Activated CD4-positive, alpha-beta T cell treated with anti-CD3 and anti-CD28 coated beads, Interleukin-2, amount 10 ng/mL, durations not matched to agents 7 days and 5 days (primary cell): Measurements from ENCODE around the gene FTO. TPM values are rescaled to one million over a fixed set of nuclear protein-coding genes. Genes with fewer than 3 reads are reported as not detected.

Experiments used
- CTCF ChIA-PET: fragments of 350-600 bp; sonication (Branson Sonifier 250); formaldehyde crosslinking; loops from one replicate; lab custom pipeline; 2021; ENCODE audit warnings: antibody characterized with exemption; lab: Charles Lee
- POLR2A ChIA-PET: fragments of 350-600 bp; sonication (Branson Sonifier 250); formaldehyde crosslinking; loops from one replicate; lab custom pipeline; 2021; ENCODE audit warnings: antibody characterized with exemption; lab: Charles Lee
- DNase-seq: peaks from one replicate; pipeline ENCODE4 v3.0.0-alpha.2; 2020
- H3K27ac Mint-ChIP-seq: one replicate; pipeline ENCODE4 v1.8.0; 2021; ENCODE audit warnings: mild to moderate bottlenecking, moderate library complexity, mixed read lengths
- H3K27me3 Mint-ChIP-seq: one replicate; pipeline ENCODE4 v1.8.0; 2021; ENCODE audit warnings: mixed read lengths
- H3K36me3 Mint-ChIP-seq: one replicate; pipeline ENCODE4 v1.8.0; 2021; ENCODE audit warnings: low read depth, mixed read lengths
- H3K4me1 Mint-ChIP-seq: one replicate; pipeline ENCODE4 v1.8.0; 2021; ENCODE audit warnings: mixed read lengths
- H3K4me3 Mint-ChIP-seq: one replicate; pipeline ENCODE4 v1.8.0; 2021; ENCODE audit warnings: mild to moderate bottlenecking, moderate library complexity, mixed read lengths
- H3K9me3 Mint-ChIP-seq: one replicate; pipeline ENCODE4 v1.8.0; 2021; ENCODE audit warnings: mixed read lengths
- total RNA-seq, 2 experiments: library from RNA; stranded (reverse); gene quantifications; one replicate each; pipeline ENCODE4 v1.2.3, GENCODE V29; 2021

FTO gene
- total RNA-seq, 2 experiments from 2014 or later, result 44.2 to 44.3 TPM

DNA sequence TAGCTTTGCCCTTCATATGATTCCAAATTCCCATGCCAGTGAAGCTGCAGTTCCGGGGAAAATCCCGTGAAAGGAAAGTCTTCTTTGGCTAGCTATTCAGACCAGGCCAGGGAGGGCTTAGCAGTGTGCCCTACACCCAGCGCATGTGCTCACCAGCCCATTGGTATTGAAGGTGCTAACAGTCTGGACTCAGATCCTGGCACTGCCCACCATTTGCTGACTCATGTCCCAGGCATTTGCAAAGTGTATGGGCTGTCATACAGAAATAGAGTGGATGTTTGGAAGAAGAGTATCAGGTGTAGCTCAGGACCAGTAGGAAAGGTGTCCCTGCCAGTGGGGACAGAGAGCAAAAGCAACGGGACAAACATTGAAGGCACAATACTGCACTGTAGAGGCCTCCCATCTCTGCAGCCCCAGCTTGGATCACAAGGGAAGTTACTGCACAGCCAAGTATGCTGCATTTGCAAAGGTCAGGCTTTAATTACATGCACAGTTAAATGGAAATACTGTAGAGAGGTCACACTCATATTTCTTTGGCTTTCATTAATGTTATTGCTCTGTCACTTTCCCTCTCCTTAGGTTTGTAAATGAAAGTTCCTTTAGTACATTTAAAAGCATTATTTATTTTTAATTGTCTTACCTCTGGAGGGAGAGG, 362.6 kb downstream of the FTO start:
- H3K27ac Mint-ChIP-seq, result no peak overlapping the region
- H3K27me3 Mint-ChIP-seq, result no peaks in the 10 kb centered on the region

GRCh38 chr16:54067322-54068065, 363.5 kb downstream of the FTO start:
- H3K27ac Mint-ChIP-seq, result no peak overlapping the region
- CTCF ChIA-PET, result interaction anchor here (0.7 kb wide), 1 partner anchor 56 kb away, joined by 3 read pairs; no protein-coding TSS in a partner anchor

More for the DNA sequence above, 362.6 kb downstream of the FTO start:
- no peaks in the 10 kb centered on the region for H3K4me1 Mint-ChIP-seq
- H3K4me3 Mint-ChIP-seq, result no peak overlapping the region
- H3K36me3 Mint-ChIP-seq, result no peaks in the 10 kb centered on the region
- no peak for DNase-seq
- POLR2A ChIA-PET, result no interaction called here
- H3K9me3 Mint-ChIP-seq, result no peaks in the 10 kb centered on the region
- CTCF ChIA-PET, result no interaction called here

DNA sequence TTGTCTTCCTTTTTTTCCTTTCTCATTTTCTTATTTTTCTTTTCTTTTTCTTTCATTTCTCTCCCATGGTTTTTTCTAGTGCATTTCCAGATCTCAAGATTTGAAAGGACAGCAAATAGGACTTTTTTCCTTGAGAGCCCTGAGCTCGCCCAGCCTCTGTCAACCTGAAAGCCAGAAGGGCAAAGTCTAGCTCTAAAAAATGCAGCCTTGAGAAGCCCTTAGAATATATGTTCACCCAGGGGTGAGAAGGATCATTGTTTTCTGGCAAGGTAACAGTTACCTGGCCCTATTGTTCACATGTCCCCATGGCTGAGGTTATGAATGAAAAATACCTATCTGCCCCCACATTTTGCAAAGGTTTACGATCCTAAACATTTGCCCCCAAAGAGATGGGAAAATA, 364.3 kb downstream of the FTO start:
- no peak for DNase-seq
- no peaks in the 10 kb centered on the region for H3K9me3 Mint-ChIP-seq
- POLR2A ChIA-PET, result no interaction called here
- no peak overlapping the region for H3K27ac Mint-ChIP-seq
- no peaks in the 10 kb centered on the region for H3K36me3 Mint-ChIP-seq
- no peaks in the 10 kb centered on the region for H3K4me1 Mint-ChIP-seq
- no peaks in the 10 kb centered on the region for H3K27me3 Mint-ChIP-seq
- H3K4me3 Mint-ChIP-seq, result no peak overlapping the region
- CTCF ChIA-PET, result interaction anchor here (0.7 kb wide), 1 partner anchor 171 kb away, joined by 3 read pairs; no protein-coding TSS in a partner anchor

More at GRCh38 chr16:54067322-54068065, 363.5 kb downstream of the FTO start:
- H3K27me3 Mint-ChIP-seq, result no peaks in the 10 kb centered on the region
- POLR2A ChIA-PET, result no interaction called here
- no peaks in the 10 kb centered on the region for H3K9me3 Mint-ChIP-seq
- DNase-seq, result no peak
- H3K4me1 Mint-ChIP-seq, result no peaks in the 10 kb centered on the region
- H3K4me3 Mint-ChIP-seq, result no peak overlapping the region
- H3K36me3 Mint-ChIP-seq, result no peaks in the 10 kb centered on the region

DNA sequence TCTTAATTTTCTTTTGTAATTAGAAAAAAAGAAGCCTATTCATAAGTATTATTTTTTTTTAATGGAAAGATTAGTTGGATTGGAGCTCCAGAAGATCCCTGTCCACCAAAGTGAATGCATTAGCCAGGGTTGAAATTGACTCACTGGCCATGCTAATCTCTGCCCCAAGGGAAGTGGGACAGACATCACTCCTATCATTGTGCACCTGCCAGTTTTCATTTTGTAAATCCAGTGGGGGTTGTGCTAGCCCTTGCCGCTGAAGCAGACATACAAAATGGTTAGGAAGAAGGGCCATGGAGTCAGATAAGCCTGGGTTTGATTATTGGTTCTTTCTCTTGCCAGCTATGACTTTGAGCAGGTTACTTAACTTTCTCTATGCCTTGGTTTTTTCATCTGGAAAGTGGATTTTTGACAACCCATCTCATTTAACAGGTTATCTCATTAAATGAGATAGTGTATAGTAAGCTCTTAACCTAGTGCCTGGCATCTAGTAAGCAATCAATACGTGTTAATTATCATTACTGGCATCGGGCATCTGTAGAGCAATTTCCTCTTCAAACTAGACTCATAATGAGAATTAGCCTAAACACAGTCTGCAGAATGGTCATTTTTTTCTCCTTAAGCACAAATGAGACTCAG, 365.8 kb downstream of the FTO start:
- no peak overlapping the region for H3K4me3 Mint-ChIP-seq
- H3K36me3 Mint-ChIP-seq, result no peaks in the 10 kb centered on the region
- no peaks in the 10 kb centered on the region for H3K9me3 Mint-ChIP-seq
- H3K27me3 Mint-ChIP-seq, result no peaks in the 10 kb centered on the region
- POLR2A ChIA-PET, result no interaction called here
- CTCF ChIA-PET, result no interaction called here
- no peak overlapping the region for H3K27ac Mint-ChIP-seq
- H3K4me1 Mint-ChIP-seq, result no peaks in the 10 kb centered on the region
- no peak for DNase-seq

GRCh38 chr16:54070789-54071343, 366.9 kb downstream of the FTO start:
- H3K27me3 Mint-ChIP-seq, result no peaks in the 10 kb centered on the region
- no peaks in the 10 kb centered on the region for H3K4me1 Mint-ChIP-seq
- POLR2A ChIA-PET, result no interaction called here
- no peak overlapping the region for H3K27ac Mint-ChIP-seq
- H3K36me3 Mint-ChIP-seq, result no peaks in the 10 kb centered on the region
- no peak overlapping the region for H3K4me3 Mint-ChIP-seq
- no peaks in the 10 kb centered on the region for H3K9me3 Mint-ChIP-seq
- DNase-seq, result no peak
- CTCF ChIA-PET, result no interaction called here

- no peak overlapping the region for H3K4me3 Mint-ChIP-seq
- no peaks in the 10 kb centered on the region for H3K27me3 Mint-ChIP-seq
- POLR2A ChIA-PET, result no interaction called here
- H3K4me1 Mint-ChIP-seq, result no peaks in the 10 kb centered on the region
- no peaks in the 10 kb centered on the region for H3K36me3 Mint-ChIP-seq
- no peak for DNase-seq
- H3K27ac Mint-ChIP-seq, result no peak overlapping the region
- CTCF ChIA-PET, result no interaction called here
- no peaks in the 10 kb centered on the region for H3K9me3 Mint-ChIP-seq
Observed at GRCh38 chr16:54071514-54071913, 367.6 kb downstream of the FTO start.

GRCh38 chr16:54072237-54072636, 368.3 kb downstream of the FTO start:
- no peaks in the 10 kb centered on the region for H3K4me1 Mint-ChIP-seq
- H3K27ac Mint-ChIP-seq, result no peak overlapping the region
- no peaks in the 10 kb centered on the region for H3K9me3 Mint-ChIP-seq
- POLR2A ChIA-PET, result no interaction called here
- DNase-seq, result no peak
- CTCF ChIA-PET, result no interaction called here
- H3K4me3 Mint-ChIP-seq, result no peak overlapping the region
- no peaks in the 10 kb centered on the region for H3K36me3 Mint-ChIP-seq
- H3K27me3 Mint-ChIP-seq, result no peaks in the 10 kb centered on the region

DNA sequence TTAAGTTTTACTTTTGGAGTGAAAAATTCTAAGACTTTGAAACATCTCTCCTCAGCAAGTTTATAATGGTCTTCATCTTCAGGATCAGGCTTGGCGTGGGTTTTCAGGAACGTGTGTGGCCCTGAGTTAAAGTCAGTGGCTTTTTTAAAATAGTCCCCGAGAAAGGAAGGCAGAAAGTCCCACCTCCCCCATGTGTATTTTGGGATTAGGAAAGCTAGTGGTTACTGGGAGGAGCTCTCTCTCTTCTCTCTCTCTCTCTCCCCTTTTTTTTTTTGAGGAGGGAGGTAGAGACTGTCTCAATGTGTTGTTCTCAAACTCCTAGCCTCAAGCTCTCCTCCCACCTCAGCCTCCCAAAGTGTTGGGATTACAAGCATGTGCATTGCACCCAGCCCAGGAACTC, 369.4 kb downstream of the FTO start:
- Mint-ChIP-seq H3K4me3 (no peak overlapping the region), H3K36me3 (no peaks in the 10 kb centered on the region), H3K27ac (no peak overlapping the region), H3K4me1 (no peaks in the 10 kb centered on the region), H3K9me3 (no peaks in the 10 kb centered on the region), H3K27me3 (no peaks in the 10 kb centered on the region)
- no peak for DNase-seq
- ChIA-PET CTCF (no interaction called here), POLR2A (no interaction called here)

- ChIA-PET POLR2A (no interaction called here), CTCF (no interaction called here)
- Mint-ChIP-seq H3K27ac (no peak overlapping the region), H3K36me3 (no peaks in the 10 kb centered on the region), H3K27me3 (no peaks in the 10 kb centered on the region), H3K4me3 (no peak overlapping the region), H3K4me1 (no peaks in the 10 kb centered on the region), H3K9me3 (no peaks in the 10 kb centered on the region)
- DNase-seq, result no peak
Observed at GRCh38 chr16:54075446-54075845, 371.5 kb downstream of the FTO start.

GRCh38 chr16:54076006-54076504, 372.1 kb downstream of the FTO start:
- ChIA-PET CTCF (interaction anchor here (1.5 kb wide), 1 partner anchor 26 kb away, joined by 4 read pairs; no protein-coding TSS in a partner anchor), POLR2A (no interaction called here)
- no peak overlapping the region for H3K27ac Mint-ChIP-seq
- H3K36me3 Mint-ChIP-seq, result no peaks in the 10 kb centered on the region
- no peaks in the 10 kb centered on the region for H3K27me3 Mint-ChIP-seq
- no peak for DNase-seq
- no peaks in the 10 kb centered on the region for H3K9me3 Mint-ChIP-seq
- no peaks in the 10 kb centered on the region for H3K4me1 Mint-ChIP-seq
- H3K4me3 Mint-ChIP-seq, result no peak overlapping the region

GRCh38 chr16:54077050-54077821, 373.3 kb downstream of the FTO start:
- Mint-ChIP-seq H3K4me1 (no peaks in the 10 kb centered on the region), H3K27ac (no peak overlapping the region)
- no peak for DNase-seq

DNA sequence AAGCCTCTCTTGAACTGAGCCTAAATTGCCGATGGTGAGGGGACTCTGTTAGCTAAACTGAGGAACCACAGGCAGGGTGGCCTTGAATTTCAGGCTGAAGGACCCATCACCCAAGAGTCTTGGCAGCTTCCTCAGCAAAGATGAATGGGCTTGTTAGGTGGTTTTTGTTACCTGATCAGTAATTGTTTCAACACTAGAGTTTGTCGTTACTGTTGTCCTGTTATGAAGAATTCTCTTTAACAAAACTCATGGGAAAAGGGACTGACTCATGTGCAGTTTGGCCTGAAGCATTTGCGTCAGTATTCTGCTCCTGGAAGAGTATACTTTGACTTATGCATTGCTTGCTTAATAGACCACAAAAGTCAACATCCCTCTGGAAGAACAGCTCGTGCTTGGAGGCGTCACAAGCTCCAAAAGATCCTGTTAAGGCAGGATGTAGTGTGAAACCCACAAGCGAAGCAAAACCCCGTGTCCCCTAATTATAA, 376.6 kb downstream of the FTO start:
- H3K27me3 Mint-ChIP-seq, result no peaks in the 10 kb centered on the region
- H3K27ac Mint-ChIP-seq, result no peak overlapping the region
- peaks cover 3% of the 10 kb centered on the region for H3K9me3 Mint-ChIP-seq
- H3K4me1 Mint-ChIP-seq, result no peaks in the 10 kb centered on the region
- ChIA-PET POLR2A (no interaction called here), CTCF (no interaction called here)
- no peak for DNase-seq
- H3K4me3 Mint-ChIP-seq, result no peak overlapping the region
- no peaks in the 10 kb centered on the region for H3K36me3 Mint-ChIP-seq

More at GRCh38 chr16:54077050-54077821, 373.3 kb downstream of the FTO start:
- Mint-ChIP-seq H3K9me3 (no peaks in the 10 kb centered on the region), H3K36me3 (no peaks in the 10 kb centered on the region), H3K4me3 (no peak overlapping the region), H3K27me3 (no peaks in the 10 kb centered on the region)
- ChIA-PET CTCF (interaction anchor here (1.1 to 1.5 kb wide), 2 partner anchors 25 to 122 kb away, joined by 3 to 4 read pairs; no protein-coding TSS in a partner anchor), POLR2A (no interaction called here)
